GM23248 (cell line): ENCODE measurements around the gene ZNF608. TPM values are rescaled to one million over a fixed set of nuclear protein-coding genes. Genes with fewer than 3 reads are reported as not detected.
A peak's percentile ranks its signal among the peaks of the same experiment; 100 is the strongest.

Experiments
- DNase-seq: peaks from one replicate; pipeline ENCODE4 v3.0.0-alpha.2; 2015
- H2AFZ ChIP-seq: fragments of 200-600 bp; sonication (generic); 2 replicates; pipeline ENCODE4 v1.6.1; 2016; ENCODE audit warnings: antibody characterized with exemption
- H3F3A ChIP-seq: fragments of 200-600 bp; sonication (generic); 2 replicates; pipeline ENCODE4 v1.6.1; 2016; ENCODE audit warnings: mild to moderate bottlenecking, antibody characterized with exemption, mixed run types; ENCODE audit not compliant: insufficient read depth
- H3K27ac ChIP-seq: fragments of 200-600 bp; sonication (generic); 2 replicates; pipeline ENCODE4 v1.5.1; 2016; ENCODE audit warnings: mild to moderate bottlenecking
- H3K27me3 ChIP-seq: fragments of 200-600 bp; sonication (generic); replicated peaks from 2 replicates; pipeline ENCODE4 v1.6.1; 2016; ENCODE audit warnings: mild to moderate bottlenecking; ENCODE audit not compliant: insufficient read depth
- H3K36me3 ChIP-seq: fragments of 200-600 bp; sonication (generic); 2 replicates; pipeline ENCODE4 v1.6.1; 2016; ENCODE audit warnings: low read depth, mild to moderate bottlenecking
- H3K4me1 ChIP-seq: fragments of 200-600 bp; sonication (generic); 2 replicates; pipeline ENCODE4 v1.6.1; 2016; ENCODE audit warnings: mild to moderate bottlenecking; ENCODE audit not compliant: insufficient read depth
- H3K4me2 ChIP-seq: fragments of 200-600 bp; sonication (generic); one replicate; pipeline ENCODE4 v1.6.1; 2016; ENCODE audit warnings: mild to moderate bottlenecking; ENCODE audit not compliant: unreplicated experiment
- H3K4me3 ChIP-seq: fragments of 200-600 bp; sonication (generic); 2 replicates; pipeline ENCODE4 v1.5.1; 2016; ENCODE audit warnings: mild to moderate bottlenecking
- H3K79me2 ChIP-seq: fragments of 200-600 bp; sonication (generic); 2 replicates; pipeline ENCODE4 v1.6.1; 2016; ENCODE audit warnings: mild to moderate bottlenecking; ENCODE audit not compliant: insufficient read depth
- H3K9ac ChIP-seq: fragments of 200-600 bp; sonication (generic); 2 replicates; pipeline ENCODE4 v1.6.1; 2016; ENCODE audit warnings: mild to moderate bottlenecking
- H3K9me2 ChIP-seq: fragments of 200-600 bp; sonication (generic); 2 replicates; pipeline ENCODE4 v1.6.1; 2016; ENCODE audit warnings: mixed run types, mild to moderate bottlenecking, moderate library complexity; ENCODE audit not compliant: insufficient read depth
- H3K9me3 ChIP-seq: fragments of 200-600 bp; sonication (generic); one replicate; pipeline ENCODE4 v1.6.1; 2017; ENCODE audit warnings: low read depth
- H4K20me1 ChIP-seq: fragments of 200-600 bp; sonication (generic); 2 replicates; pipeline ENCODE4 v1.6.0; 2016; ENCODE audit not compliant: insufficient read depth
- EZH2 ChIP-seq: fragments of 200-600 bp; sonication (generic); IDR thresholded peaks from 2 replicates; pipeline ENCODE4 v1.6.1; 2018; ENCODE audit warnings: antibody characterized with exemption, mild to moderate bottlenecking; ENCODE audit not compliant: insufficient read depth, poor library complexity, severe bottlenecking
- EZH2phosphoT487 ChIP-seq: fragments of 200-600 bp; sonication (generic); IDR thresholded peaks from 2 replicates; pipeline ENCODE4 v1.6.1; 2018; ENCODE audit warnings: antibody characterized with exemption, moderate library complexity, mild to moderate bottlenecking, low read depth; ENCODE audit not compliant: insufficient read depth
- WGBS, 2 experiments: methylation state at CpG; one replicate each; pipeline ENCODE4 v1.1.6; 2015 to 2017; ENCODE audit warnings: low lambda C conversion rate in 2 of 2, low coverage in 1 of 2; ENCODE audit errors: missing lambda C conversion rate in 2 of 2; 5-methylcytosine and 5-hydroxymethylcytosine counted together
- in situ Hi-C: fragments of 300-500 bp; cut with MboI; formaldehyde crosslinking; loops from 2 replicates; pipeline ENCODE4 v1.15.0; 2020
- polyA plus RNA-seq: library from polyadenylated mRNA; unstranded; fragments of >200 nt; fragmentation: Nextera tagmentation; extraction: Ambion mirVana; gene quantifications from 2 replicates; pipeline ENCODE4 v1.2.1, GENCODE V29; 2016
- total RNA-seq: library from RNA; depleted of rRNA; stranded (reverse); fragments of >200 nt; shearing (Covaris generic); gene quantifications from 2 replicates; pipeline ENCODE4 v1.2.3, GENCODE V29; 2014

Gene ZNF608
- total and polyA plus RNA-seq, 2 experiments from 2014 or later: 1.4 to 2.4 TPM

DNA sequence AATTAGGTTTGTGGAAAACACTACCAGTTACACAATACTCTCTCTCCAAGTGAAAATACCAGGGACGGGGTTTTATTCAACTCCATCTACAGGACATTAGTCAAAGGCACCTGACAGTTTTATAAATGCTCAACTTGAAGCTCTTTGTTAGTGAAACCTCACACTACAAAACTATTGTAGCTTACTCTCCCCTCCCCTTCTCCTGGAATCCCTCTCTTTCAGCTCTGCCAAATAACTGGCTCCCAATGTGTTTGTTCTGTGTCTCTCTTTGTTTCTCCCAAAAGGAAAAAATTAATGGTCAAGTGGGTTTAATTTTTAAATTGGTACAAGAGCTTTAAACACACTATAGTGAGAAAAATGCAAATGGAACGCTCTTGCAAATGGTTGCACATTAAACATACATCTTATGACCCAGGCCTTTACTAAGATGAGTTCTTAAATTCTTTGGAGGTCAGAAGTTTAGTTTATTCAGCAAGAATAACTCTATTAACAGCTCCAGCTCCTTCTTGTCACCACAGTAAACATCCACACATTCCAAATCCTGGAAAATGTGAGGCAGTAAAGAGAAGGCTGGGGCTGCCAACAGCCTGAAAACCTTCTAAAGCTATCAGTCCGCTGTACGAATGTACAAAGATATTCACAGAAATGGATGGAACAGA, 48.4 kb downstream of the ZNF608 start:
- in situ Hi-C loops: no loop called here
- H3K9me3 ChIP-seq: no peaks in the 10 kb centered on the region
- peaks cover 9% of the 10 kb centered on the region; the same call in 1 of the 2 replicates for H3F3A ChIP-seq
- 32 to 43% methylated on average over 4 of the region's 4 CpGs for WGBS, 2 experiments
- no peak overlapping the region for H3K9ac ChIP-seq
- H3K9me2 ChIP-seq: no peaks in the 10 kb centered on the region
- peak overlapping the region; percentile 34 for H2AFZ ChIP-seq
- peaks cover 21% of the 10 kb centered on the region for H3K4me1 ChIP-seq
- no peak overlapping the region for H3K27ac ChIP-seq
- peak; percentile 37 for DNase-seq
- no peaks in the 10 kb centered on the region for H3K36me3 ChIP-seq
- H3K79me2 ChIP-seq: no peaks in the 10 kb centered on the region
- peak overlapping the region; percentile 48 for H3K4me2 ChIP-seq
- no peaks in the 10 kb centered on the region for H3K27me3 ChIP-seq
- TF ChIP-seq EZH2 (no peak), EZH2phosphoT487 (no peak)
- no peak overlapping the region for H3K4me3 ChIP-seq
- H4K20me1 ChIP-seq: no peaks in the 10 kb centered on the region

DNA sequence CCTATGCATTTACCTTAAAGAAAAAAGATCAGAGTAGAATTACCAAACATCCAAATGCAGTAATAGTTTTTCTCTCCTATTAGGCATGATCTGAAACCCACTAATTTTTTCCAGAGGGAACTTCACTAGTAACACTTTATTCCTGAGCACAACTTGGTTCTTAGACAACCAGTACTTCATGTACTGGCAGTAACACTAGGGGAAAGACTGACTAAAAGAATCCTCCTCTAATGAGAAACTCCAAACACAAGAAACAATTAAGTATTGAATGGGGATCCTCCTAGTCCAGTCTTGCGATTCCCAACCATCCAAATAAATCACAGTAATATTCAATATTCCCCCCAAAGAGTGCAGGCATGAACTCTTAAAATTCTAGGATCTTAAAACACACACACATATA, 48.9 kb downstream of the ZNF608 start:
- H3K27ac ChIP-seq: no peak overlapping the region
- H3K27me3 ChIP-seq: no peaks in the 10 kb centered on the region
- H3K79me2 ChIP-seq: no peaks in the 10 kb centered on the region
- no peak for TF ChIP-seq EZH2phosphoT487
- no peak for TF ChIP-seq EZH2
- in situ Hi-C loops: no loop called here
- peaks cover 9% of the 10 kb centered on the region; the same call in 1 of the 2 replicates for H3F3A ChIP-seq
- H3K9me2 ChIP-seq: no peaks in the 10 kb centered on the region
- H3K4me1 ChIP-seq: peaks cover 26% of the 10 kb centered on the region
- no peak overlapping the region for H3K9ac ChIP-seq
- no peak overlapping the region for H3K4me2 ChIP-seq
- DNase-seq: no peak
- WGBS, 2 experiments: 79 to 82% methylated on average over 1 of the region's 1 CpG
- H3K36me3 ChIP-seq: no peaks in the 10 kb centered on the region
- no peaks in the 10 kb centered on the region for H4K20me1 ChIP-seq
- H2AFZ ChIP-seq: no peak overlapping the region
- H3K4me3 ChIP-seq: no peak overlapping the region
- no peaks in the 10 kb centered on the region for H3K9me3 ChIP-seq

DNA sequence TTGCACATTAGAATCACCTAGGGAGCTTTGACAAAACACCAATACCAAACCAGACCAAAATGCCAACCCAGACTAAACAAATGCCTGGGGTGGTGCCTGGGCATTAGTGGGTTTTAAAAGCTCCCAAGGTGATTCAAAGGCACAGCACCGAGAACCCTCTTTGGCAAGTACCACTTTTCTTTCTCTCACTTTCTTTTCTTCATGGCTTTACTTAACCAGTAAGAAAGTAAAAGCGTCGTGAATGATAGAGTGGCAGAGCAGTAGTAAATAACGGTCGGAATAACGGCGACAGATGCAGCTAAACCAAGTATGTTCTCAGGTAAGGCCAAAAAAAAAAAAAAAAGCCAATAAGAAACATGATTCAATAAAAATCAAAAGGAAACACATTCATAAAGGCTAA, 49.5 kb downstream of the ZNF608 start:
- Histone ChIP-seq H3K27ac (no peak overlapping the region), H3F3A (peaks cover 14% of the 10 kb centered on the region; the same call in 1 of the 2 replicates), H3K36me3 (no peaks in the 10 kb centered on the region), H3K9me3 (no peaks in the 10 kb centered on the region), H3K79me2 (no peaks in the 10 kb centered on the region), H3K9me2 (no peaks in the 10 kb centered on the region), H4K20me1 (no peaks in the 10 kb centered on the region), H2AFZ (no peak overlapping the region), H3K4me3 (no peak overlapping the region), H3K27me3 (no peaks in the 10 kb centered on the region), H3K9ac (no peak overlapping the region), H3K4me2 (no peak overlapping the region), H3K4me1 (peaks cover 32% of the 10 kb centered on the region)
- WGBS, 2 experiments: 68 to 72% methylated on average over 7 of the region's 7 CpGs
- TF ChIP-seq EZH2phosphoT487 (no peak), EZH2 (no peak)
- in situ Hi-C loops: no loop called here
- no peak for DNase-seq
